PC-3 (cell line): Measurements from ENCODE around the gene UBE2S.
"Not testable (repeated sequence)": the region's sequence is repeated elsewhere in the genome, so short reads cannot be mapped to it uniquely, and the experiment has no call there.

Experiments used
- CTCF ChIP-seq: fragments of 300-600 bp; sonication (generic); conservative IDR thresholded peaks from 2 replicates; pipeline ENCODE4 v1.5.1; 2017; ENCODE audit warnings: antibody characterized with exemption, low read depth, mild to moderate bottlenecking, low read length
- EZH2 ChIP-seq: fragments of 300-600 bp; sonication (generic); IDR thresholded peaks from one replicate; pipeline ENCODE4 v1.6.1; 2017; ENCODE audit warnings: antibody characterized with exemption, mild to moderate bottlenecking, low read length; ENCODE audit not compliant: unreplicated experiment
- EZH2phosphoT487 ChIP-seq: fragments of 300-600 bp; sonication (generic); IDR thresholded peaks from 2 replicates; pipeline ENCODE4 v1.6.1; 2018; ENCODE audit warnings: mild to moderate bottlenecking, antibody characterized with exemption, low read length, borderline replicate concordance

GRCh38 chr19:55448175-55448490 lies 40.5 kb upstream of the UBE2S start:
- TF ChIP-seq CTCF, EZH2, EZH2phosphoT487: not testable (repeated sequence)
